ENCODE measurements around the gene CTNNA2. TPM values are rescaled to one million over a fixed set of nuclear protein-coding genes. Genes with fewer than 3 reads are reported as not detected.

CTNNA2 gene
- total and polyA plus RNA-seq, 2 of the 8 experiments (the other 6 are each of a cell fraction or from before 2014, with no cell fraction given) = 3.9 to 9.0 TPM

DNA sequence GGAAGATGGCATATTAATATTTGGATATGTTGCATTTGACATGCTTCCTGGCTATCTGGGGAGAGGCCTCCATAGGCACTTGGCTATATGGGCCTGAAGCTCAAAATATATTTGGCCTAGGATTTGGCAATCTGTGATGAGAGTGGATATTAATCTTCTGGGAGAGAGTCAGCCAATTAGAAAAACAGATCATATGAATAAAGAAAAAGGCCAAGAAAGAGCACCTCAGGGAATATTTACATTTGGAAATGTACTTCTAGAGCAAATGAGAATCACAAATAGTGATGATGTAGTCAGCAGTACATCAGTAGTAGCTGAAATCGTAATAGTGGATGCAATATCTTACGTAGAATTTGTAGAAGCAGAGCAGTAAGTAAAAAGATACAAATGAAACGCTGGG is 277.0 kb downstream of the CTNNA2 start:
- H4K5ac ChIP-seq (ENCODE audit: insufficient read length, low read depth, low read length) = no peak overlapping the region
- no peak overlapping the region for H3K4me2 ChIP-seq (ENCODE audit: insufficient read depth in 1 of 2, low read depth in 2 of 2, low read length in 2 of 2)
- H3K23ac ChIP-seq (ENCODE audit: insufficient read length) = no peak overlapping the region
- H3K4ac ChIP-seq (replicated peaks; ENCODE audit: insufficient read length, low read depth, low read length) = no peak overlapping the region
- no peak overlapping the region for H3K4me3 ChIP-seq (ENCODE audit: extremely low read depth in 1 of 4, insufficient read depth in 2 of 4, low read depth in 3 of 4, low read length in 4 of 4)
- no peak overlapping the region; the same call in 1 of the 2 replicates for H2BK15ac ChIP-seq (ENCODE audit: low read length)
- H2BK5ac ChIP-seq (ENCODE audit: low read depth, low read length) = no peak overlapping the region
- 84% methylated on average over 3 of the region's 3 CpGs; no CpG with 5 or more reads in 1 of the 2 experiments for WGBS, 2 experiments (ENCODE audit: extremely low coverage in 1 of 2, insufficient coverage in 1 of 2, insufficient read length in 1 of 2, insufficient replicate concordance in 2 of 2, low coverage in 1 of 2, low lambda C conversion rate in 2 of 2, missing lambda C conversion rate in 1 of 2)
- no peaks in the 10 kb centered on the region for H3K4me1 ChIP-seq (replicated peaks in 1 of 4; ENCODE audit: control insufficient read depth in 3 of 4, insufficient read depth in 4 of 4, low read length in 3 of 4)
- H4K91ac ChIP-seq (replicated peaks; ENCODE audit: insufficient read length, low read length) = no peak overlapping the region
- H3K79me1 ChIP-seq (ENCODE audit: low read depth, low read length) = no peaks in the 10 kb centered on the region
- no peak overlapping the region for H2BK12ac ChIP-seq (ENCODE audit: low read depth, low read length)
- H3K56ac ChIP-seq (replicated peaks; ENCODE audit: insufficient read length, low read depth, low read length) = no peak overlapping the region
- H3K9ac ChIP-seq (replicated peaks in 1 of 4; ENCODE audit: extremely low read depth in 1 of 4, low read depth in 3 of 4, low read length in 3 of 4) = no peak overlapping the region
- no peak overlapping the region for H4K8ac ChIP-seq (ENCODE audit: extremely low read depth, insufficient read depth, low read length)
- ChIA-PET POLR2A (ENCODE audit: partially characterized antibody) (no interaction called here), CTCF (ENCODE audit: partially characterized antibody) (interaction anchor here (0.9 to 1.9 kb wide), 2 partner anchors 12 to 16 kb away, joined by 3 to 4 read pairs; no protein-coding TSS in a partner anchor)
- no peaks in the 10 kb centered on the region for H3K9me3 ChIP-seq (ENCODE audit: insufficient read depth in 2 of 2, low read depth in 1 of 2, low read length in 1 of 2)
- FAIRE-seq = no peak
- no peaks in the 10 kb centered on the region for H3K27me3 ChIP-seq (replicated peaks in 1 of 4; ENCODE audit: control insufficient read depth in 3 of 4, extremely low read depth in 1 of 4, insufficient read depth in 3 of 4, low read length in 3 of 4)
- no peak overlapping the region for H2BK20ac ChIP-seq (ENCODE audit: low read length)
- no peaks in the 10 kb centered on the region for H3K79me2 ChIP-seq (ENCODE audit: control insufficient read depth in 1 of 2, insufficient read depth in 2 of 2, low read length in 2 of 2)
- peaks cover 0 to 5% (median 0%) of the 10 kb centered on the region in 4 experiments; a peak in 1 of 8 replicates for H3K36me3 ChIP-seq (ENCODE audit: control insufficient read depth in 2 of 4, insufficient read depth in 4 of 4, low read length in 3 of 4)
- no peak overlapping the region for H3K18ac ChIP-seq (ENCODE audit: extremely low read depth, low read length)
- H2AFZ ChIP-seq (ENCODE audit: low read length) = no peak overlapping the region
- no peaks in the 10 kb centered on the region; the same call in none of the 2 replicates for H3K23me2 ChIP-seq (ENCODE audit: low read depth, low read length)
- no peak for DNase-seq (ENCODE audit: low read depth in 1 of 2, low spot score in 2 of 2)
- H3K27ac ChIP-seq (ENCODE audit: low read depth, low read length) = no peak overlapping the region
- H3K14ac ChIP-seq (ENCODE audit: insufficient read length) = no peak overlapping the region
- no peak overlapping the region for H2BK120ac ChIP-seq (replicated peaks; ENCODE audit: low read depth, low read length)
- H4K20me1 ChIP-seq (replicated peaks in 1 of 2; ENCODE audit: control insufficient read depth in 1 of 2, insufficient read depth in 2 of 2, low read length in 2 of 2) = no peaks in the 10 kb centered on the region
- no peak overlapping the region for H2AK5ac ChIP-seq (ENCODE audit: low read depth, low read length)
- TF ChIP-seq BCL11A (IDR thresholded peaks at IDR 0.05; ENCODE audit: low read depth in 2 of 2, low read length in 2 of 2) (no peak), CREB1 (IDR thresholded peaks at IDR 0.05) (no peak)

Data from H1 (cell line).